ENCODE measurements around the gene NLGN1. TPM values are rescaled to one million over a fixed set of nuclear protein-coding genes. Genes with fewer than 3 reads are reported as not detected.

Gene NLGN1
- polyA plus RNA-seq, 4 donors, result 0.92 to 1.8 TPM; not detected in 2

GRCh38 chr3:173733029-173733652, 335.6 kb downstream of the NLGN1 start:
- FAIRE-seq (no peak), DNase-seq (no peak)
- H3K4me1 ChIP-seq (ENCODE audit: control insufficient read depth in 3 of 3, insufficient read depth in 2 of 3, low read depth in 1 of 3, low read length in 2 of 3), result no peaks in the 10 kb centered on the region
- H3K27ac ChIP-seq (ENCODE audit: low read depth in 1 of 3, low read length in 2 of 3), result no peak overlapping the region
- no peaks in the 10 kb centered on the region for H3K36me3 ChIP-seq (ENCODE audit: control insufficient read depth in 3 of 3, insufficient read depth in 2 of 3, low read depth in 1 of 3, low read length in 3 of 3)
- no peaks in the 10 kb centered on the region for H3K9me3 ChIP-seq (ENCODE audit: control insufficient read depth in 2 of 2, insufficient read depth in 1 of 2, low read depth in 1 of 2, low read length in 1 of 2)
- no peaks in the 10 kb centered on the region for H3K27me3 ChIP-seq (ENCODE audit: control insufficient read depth in 3 of 3, insufficient read depth in 3 of 3, low read length in 3 of 3)
- WGBS, 3 donors, result 31 to 71% (median 60%) methylated on average over 1 of the region's 1 CpG
- H3K4me3 ChIP-seq (ENCODE audit: low read depth in 1 of 3, low read length in 3 of 3), result no peak overlapping the region

- Histone ChIP-seq H3K27me3 (ENCODE audit: control insufficient read depth in 3 of 3, insufficient read depth in 3 of 3, low read length in 3 of 3) (no peaks in the 10 kb centered on the region), H3K27ac (ENCODE audit: low read depth in 1 of 3, low read length in 2 of 3) (no peak overlapping the region), H3K36me3 (ENCODE audit: control insufficient read depth in 3 of 3, insufficient read depth in 2 of 3, low read depth in 1 of 3, low read length in 3 of 3) (no peaks in the 10 kb centered on the region), H3K9me3 (ENCODE audit: control insufficient read depth in 2 of 2, insufficient read depth in 1 of 2, low read depth in 1 of 2, low read length in 1 of 2) (no peaks in the 10 kb centered on the region), H3K4me3 (ENCODE audit: low read depth in 1 of 3, low read length in 3 of 3) (no peak overlapping the region), H3K4me1 (ENCODE audit: control insufficient read depth in 3 of 3, insufficient read depth in 2 of 3, low read depth in 1 of 3, low read length in 2 of 3) (no peaks in the 10 kb centered on the region)
- no peak for FAIRE-seq
- WGBS, 3 donors, result 68 to 79% (median 75%) methylated on average over 1 of the region's 1 CpG
- DNase-seq, result no peak
Observed at GRCh38 chr3:173734473-173734872, 336.9 kb downstream of the NLGN1 start.

- H3K4me1 ChIP-seq (ENCODE audit: control insufficient read depth in 3 of 3, insufficient read depth in 2 of 3, low read depth in 1 of 3, low read length in 2 of 3), result no peaks in the 10 kb centered on the region
- FAIRE-seq (no peak), DNase-seq (no peak)
- H3K27ac ChIP-seq (ENCODE audit: low read depth in 1 of 3, low read length in 2 of 3), result no peak overlapping the region
- H3K9me3 ChIP-seq (ENCODE audit: control insufficient read depth in 2 of 2, insufficient read depth in 1 of 2, low read depth in 1 of 2, low read length in 1 of 2), result no peaks in the 10 kb centered on the region
- H3K4me3 ChIP-seq (ENCODE audit: low read depth in 1 of 3, low read length in 3 of 3), result no peak overlapping the region
- WGBS, 3 donors, result 12 to 48% (median 16%) methylated on average over 1 of the region's 1 CpG
- no peaks in the 10 kb centered on the region for H3K27me3 ChIP-seq (ENCODE audit: control insufficient read depth in 3 of 3, insufficient read depth in 3 of 3, low read length in 3 of 3)
- H3K36me3 ChIP-seq (ENCODE audit: control insufficient read depth in 3 of 3, insufficient read depth in 2 of 3, low read depth in 1 of 3, low read length in 3 of 3), result no peaks in the 10 kb centered on the region
Observed at GRCh38 chr3:173734895-173735294, 337.4 kb downstream of the NLGN1 start.

GRCh38 chr3:173735841-173736240, 338.3 kb downstream of the NLGN1 start:
- Histone ChIP-seq H3K27ac (ENCODE audit: low read depth in 1 of 3, low read length in 2 of 3) (no peak overlapping the region), H3K27me3 (ENCODE audit: control insufficient read depth in 3 of 3, insufficient read depth in 3 of 3, low read length in 3 of 3) (no peaks in the 10 kb centered on the region), H3K4me3 (ENCODE audit: low read depth in 1 of 3, low read length in 3 of 3) (no peak overlapping the region), H3K4me1 (ENCODE audit: control insufficient read depth in 3 of 3, insufficient read depth in 2 of 3, low read depth in 1 of 3, low read length in 2 of 3) (no peaks in the 10 kb centered on the region), H3K36me3 (ENCODE audit: control insufficient read depth in 3 of 3, insufficient read depth in 2 of 3, low read depth in 1 of 3, low read length in 3 of 3) (no peaks in the 10 kb centered on the region), H3K9me3 (ENCODE audit: control insufficient read depth in 2 of 2, insufficient read depth in 1 of 2, low read depth in 1 of 2, low read length in 1 of 2) (no peaks in the 10 kb centered on the region)
- 59 to 74% (median 64%) methylated on average over 1 of the region's 1 CpG for WGBS, 3 donors
- no peak for FAIRE-seq
- DNase-seq, result no peak

- Histone ChIP-seq H3K4me3 (ENCODE audit: low read depth in 1 of 3, low read length in 3 of 3) (no peak overlapping the region), H3K9me3 (ENCODE audit: control insufficient read depth in 2 of 2, insufficient read depth in 1 of 2, low read depth in 1 of 2, low read length in 1 of 2) (no peaks in the 10 kb centered on the region), H3K36me3 (ENCODE audit: control insufficient read depth in 3 of 3, insufficient read depth in 2 of 3, low read depth in 1 of 3, low read length in 3 of 3) (no peaks in the 10 kb centered on the region), H3K27me3 (ENCODE audit: control insufficient read depth in 3 of 3, insufficient read depth in 3 of 3, low read length in 3 of 3) (no peaks in the 10 kb centered on the region), H3K4me1 (ENCODE audit: control insufficient read depth in 3 of 3, insufficient read depth in 2 of 3, low read depth in 1 of 3, low read length in 2 of 3) (no peaks in the 10 kb centered on the region), H3K27ac (ENCODE audit: low read depth in 1 of 3, low read length in 2 of 3) (no peak overlapping the region)
- no peak for DNase-seq
- WGBS, 3 donors, result 50 to 67% (median 55%) methylated on average over 2 of the region's 2 CpGs
- no peak for FAIRE-seq
Observed at GRCh38 chr3:173737167-173737808, 339.7 kb downstream of the NLGN1 start.

- WGBS, 3 donors, result 62 to 79% (median 63%) methylated on average over 2 of the region's 2 CpGs
- Histone ChIP-seq H3K27ac (ENCODE audit: low read depth in 1 of 3, low read length in 2 of 3) (no peak overlapping the region), H3K27me3 (ENCODE audit: control insufficient read depth in 3 of 3, insufficient read depth in 3 of 3, low read length in 3 of 3) (no peaks in the 10 kb centered on the region), H3K4me1 (ENCODE audit: control insufficient read depth in 3 of 3, insufficient read depth in 2 of 3, low read depth in 1 of 3, low read length in 2 of 3) (no peaks in the 10 kb centered on the region), H3K4me3 (ENCODE audit: low read depth in 1 of 3, low read length in 3 of 3) (no peak overlapping the region), H3K9me3 (ENCODE audit: control insufficient read depth in 2 of 2, insufficient read depth in 1 of 2, low read depth in 1 of 2, low read length in 1 of 2) (no peaks in the 10 kb centered on the region), H3K36me3 (ENCODE audit: control insufficient read depth in 3 of 3, insufficient read depth in 2 of 3, low read depth in 1 of 3, low read length in 3 of 3) (no peaks in the 10 kb centered on the region)
- FAIRE-seq, result no peak
- no peak for DNase-seq
Observed at GRCh38 chr3:173739726-173740125, 342.2 kb downstream of the NLGN1 start.

- H3K27ac ChIP-seq (ENCODE audit: low read depth in 1 of 3, low read length in 2 of 3), result no peak overlapping the region
- WGBS, 3 donors, result 56 to 65% (median 59%) methylated on average over 1 of the region's 1 CpG
- FAIRE-seq, result no peak
- no peaks in the 10 kb centered on the region for H3K27me3 ChIP-seq (ENCODE audit: control insufficient read depth in 3 of 3, insufficient read depth in 3 of 3, low read length in 3 of 3)
- H3K36me3 ChIP-seq (ENCODE audit: control insufficient read depth in 3 of 3, insufficient read depth in 2 of 3, low read depth in 1 of 3, low read length in 3 of 3), result no peaks in the 10 kb centered on the region
- no peaks in the 10 kb centered on the region for H3K4me1 ChIP-seq (ENCODE audit: control insufficient read depth in 3 of 3, insufficient read depth in 2 of 3, low read depth in 1 of 3, low read length in 2 of 3)
- DNase-seq, result no peak
- H3K9me3 ChIP-seq (ENCODE audit: control insufficient read depth in 2 of 2, insufficient read depth in 1 of 2, low read depth in 1 of 2, low read length in 1 of 2), result no peaks in the 10 kb centered on the region
- no peak overlapping the region for H3K4me3 ChIP-seq (ENCODE audit: low read depth in 1 of 3, low read length in 3 of 3)
Observed at GRCh38 chr3:173742491-173742890, 344.9 kb downstream of the NLGN1 start.

- WGBS, 3 donors, result 61 to 73% (median 68%) methylated on average over 3 of the region's 3 CpGs
- Histone ChIP-seq H3K36me3 (ENCODE audit: control insufficient read depth in 3 of 3, insufficient read depth in 2 of 3, low read depth in 1 of 3, low read length in 3 of 3) (no peaks in the 10 kb centered on the region), H3K9me3 (ENCODE audit: control insufficient read depth in 2 of 2, insufficient read depth in 1 of 2, low read depth in 1 of 2, low read length in 1 of 2) (no peaks in the 10 kb centered on the region), H3K27ac (ENCODE audit: low read depth in 1 of 3, low read length in 2 of 3) (no peak overlapping the region), H3K4me3 (ENCODE audit: low read depth in 1 of 3, low read length in 3 of 3) (no peak overlapping the region), H3K4me1 (ENCODE audit: control insufficient read depth in 3 of 3, insufficient read depth in 2 of 3, low read depth in 1 of 3, low read length in 2 of 3) (no peaks in the 10 kb centered on the region), H3K27me3 (ENCODE audit: control insufficient read depth in 3 of 3, insufficient read depth in 3 of 3, low read length in 3 of 3) (no peaks in the 10 kb centered on the region)
- DNase-seq (no peak), FAIRE-seq (no peak)
Observed at GRCh38 chr3:173743111-173743510, 345.6 kb downstream of the NLGN1 start.

GRCh38 chr3:173743516-173743915, 346.0 kb downstream of the NLGN1 start:
- H3K4me3 ChIP-seq (ENCODE audit: low read depth in 1 of 3, low read length in 3 of 3), result no peak overlapping the region
- no peak for FAIRE-seq
- no peak for DNase-seq

More at GRCh38 chr3:173743516-173743915, 346.0 kb downstream of the NLGN1 start:
- Histone ChIP-seq H3K27me3 (ENCODE audit: control insufficient read depth in 3 of 3, insufficient read depth in 3 of 3, low read length in 3 of 3) (no peaks in the 10 kb centered on the region), H3K27ac (ENCODE audit: low read depth in 1 of 3, low read length in 2 of 3) (no peak overlapping the region), H3K4me1 (ENCODE audit: control insufficient read depth in 3 of 3, insufficient read depth in 2 of 3, low read depth in 1 of 3, low read length in 2 of 3) (no peaks in the 10 kb centered on the region), H3K36me3 (ENCODE audit: control insufficient read depth in 3 of 3, insufficient read depth in 2 of 3, low read depth in 1 of 3, low read length in 3 of 3) (no peaks in the 10 kb centered on the region), H3K9me3 (ENCODE audit: control insufficient read depth in 2 of 2, insufficient read depth in 1 of 2, low read depth in 1 of 2, low read length in 1 of 2) (no peaks in the 10 kb centered on the region)
- WGBS, 3 donors, result 27 to 56% (median 28%) methylated on average over 1 of the region's 1 CpG
